Adipocyte (in vitro differentiated cells): ENCODE data around the gene PLXNA4.

Experiments
- DNase-seq: peaks from one replicate; pipeline ENCODE4 v3.0.0-alpha.2; 2015; ENCODE audit warnings: low read depth
- H3K27me3 ChIP-seq: replicated peaks from 2 replicates; pipeline ENCODE4 v1.7.0; 2013; ENCODE audit warnings: mild to moderate bottlenecking, low read length, moderate library complexity; ENCODE audit not compliant: control insufficient read depth, insufficient read depth
- H3K36me3 ChIP-seq: 2 replicates; pipeline ENCODE4 v1.7.0; 2013; ENCODE audit warnings: low read length, mild to moderate bottlenecking, moderate library complexity; ENCODE audit not compliant: control insufficient read depth, insufficient read depth, severe bottlenecking
- H3K4me1 ChIP-seq: 2 replicates; pipeline ENCODE4 v1.7.0; 2013; ENCODE audit warnings: mild to moderate bottlenecking, low read length, moderate library complexity; ENCODE audit not compliant: control insufficient read depth, insufficient read depth
- H3K4me3 ChIP-seq: 2 replicates; pipeline ENCODE4 v1.7.0; 2013; ENCODE audit warnings: mild to moderate bottlenecking, low read length, moderate library complexity
- H3K9ac ChIP-seq: 2 replicates; pipeline ENCODE4 v1.7.0; 2013; ENCODE audit warnings: mild to moderate bottlenecking, low read length, moderate library complexity
- H3K9me3 ChIP-seq: 2 replicates; pipeline ENCODE4 v1.7.0; 2013; ENCODE audit warnings: mild to moderate bottlenecking, low read length, moderate library complexity; ENCODE audit not compliant: control insufficient read depth

PLXNA4 gene

GRCh38 chr7:132347123-132347522 is 229.1 kb downstream of the PLXNA4 start:
- DNase-seq, result no peak
- no peaks in the 10 kb centered on the region for H3K36me3 ChIP-seq
- no peaks in the 10 kb centered on the region for H3K27me3 ChIP-seq
- H3K9me3 ChIP-seq, result no peaks in the 10 kb centered on the region
- H3K4me1 ChIP-seq, result peaks cover 37% of the 10 kb centered on the region
- no peak overlapping the region for H3K9ac ChIP-seq
- no peak overlapping the region for H3K4me3 ChIP-seq

- Histone ChIP-seq H3K36me3 (no peaks in the 10 kb centered on the region), H3K4me1 (peaks cover 22% of the 10 kb centered on the region), H3K4me3 (no peak overlapping the region), H3K9me3 (no peaks in the 10 kb centered on the region), H3K9ac (no peak overlapping the region), H3K27me3 (no peaks in the 10 kb centered on the region)
- DNase-seq, result no peak
Observed at GRCh38 chr7:132345543-132346129, 230.6 kb downstream of the PLXNA4 start.

GRCh38 chr7:132345030-132345429 is 231.2 kb downstream of the PLXNA4 start:
- no peak for DNase-seq
- peaks cover 19% of the 10 kb centered on the region for H3K4me1 ChIP-seq
- H3K9ac ChIP-seq, result no peak overlapping the region
- H3K4me3 ChIP-seq, result no peak overlapping the region
- H3K9me3 ChIP-seq, result no peaks in the 10 kb centered on the region
- H3K36me3 ChIP-seq, result no peaks in the 10 kb centered on the region
- H3K27me3 ChIP-seq, result no peaks in the 10 kb centered on the region

- Histone ChIP-seq H3K4me3 (no peak overlapping the region), H3K9ac (no peak overlapping the region), H3K36me3 (no peaks in the 10 kb centered on the region), H3K4me1 (peaks cover 21% of the 10 kb centered on the region), H3K27me3 (no peaks in the 10 kb centered on the region), H3K9me3 (no peaks in the 10 kb centered on the region)
- DNase-seq, result no peak
Observed at GRCh38 chr7:132343199-132343598, 233.1 kb downstream of the PLXNA4 start.

- Histone ChIP-seq H3K9ac (no peak overlapping the region), H3K4me3 (no peak overlapping the region), H3K9me3 (no peaks in the 10 kb centered on the region), H3K36me3 (no peaks in the 10 kb centered on the region), H3K27me3 (no peaks in the 10 kb centered on the region), H3K4me1 (peaks cover 24% of the 10 kb centered on the region)
- DNase-seq, result no peak
Observed at GRCh38 chr7:132337450-132338080, 238.7 kb downstream of the PLXNA4 start.

- Histone ChIP-seq H3K27me3 (no peaks in the 10 kb centered on the region), H3K9ac (no peak overlapping the region), H3K9me3 (no peaks in the 10 kb centered on the region), H3K4me3 (no peak overlapping the region), H3K36me3 (no peaks in the 10 kb centered on the region), H3K4me1 (peaks cover 24% of the 10 kb centered on the region)
- DNase-seq, result no peak
Observed at GRCh38 chr7:132336797-132337196, 239.5 kb downstream of the PLXNA4 start.

- Histone ChIP-seq H3K9me3 (no peaks in the 10 kb centered on the region), H3K36me3 (no peaks in the 10 kb centered on the region), H3K27me3 (no peaks in the 10 kb centered on the region), H3K9ac (no peak overlapping the region), H3K4me3 (no peak overlapping the region), H3K4me1 (peaks cover 23% of the 10 kb centered on the region)
- DNase-seq, result no peak
Observed at GRCh38 chr7:132333301-132333700, 243.0 kb downstream of the PLXNA4 start.

- Histone ChIP-seq H3K36me3 (no peaks in the 10 kb centered on the region), H3K4me3 (no peak overlapping the region), H3K4me1 (no peaks in the 10 kb centered on the region), H3K27me3 (no peaks in the 10 kb centered on the region), H3K9ac (no peak overlapping the region), H3K9me3 (no peaks in the 10 kb centered on the region)
- DNase-seq, result no peak
Observed at GRCh38 chr7:132328760-132329159, 247.5 kb downstream of the PLXNA4 start.

GRCh38 chr7:132328047-132328620 is 248.1 kb downstream of the PLXNA4 start:
- Histone ChIP-seq H3K27me3 (no peaks in the 10 kb centered on the region), H3K4me3 (no peak overlapping the region), H3K4me1 (peaks cover 4% of the 10 kb centered on the region), H3K36me3 (no peaks in the 10 kb centered on the region), H3K9ac (no peak overlapping the region), H3K9me3 (no peaks in the 10 kb centered on the region)
- no peak for DNase-seq

GRCh38 chr7:132326878-132327589 is 249.2 kb downstream of the PLXNA4 start:
- no peak for DNase-seq
- Histone ChIP-seq H3K36me3 (no peaks in the 10 kb centered on the region), H3K9me3 (no peaks in the 10 kb centered on the region), H3K27me3 (no peaks in the 10 kb centered on the region), H3K9ac (no peak overlapping the region), H3K4me3 (no peak overlapping the region), H3K4me1 (peaks cover 4% of the 10 kb centered on the region)

GRCh38 chr7:132322970-132323369 is 253.3 kb downstream of the PLXNA4 start:
- H3K36me3 ChIP-seq, result no peaks in the 10 kb centered on the region
- H3K27me3 ChIP-seq, result no peaks in the 10 kb centered on the region
- DNase-seq, result no peak
- no peaks in the 10 kb centered on the region for H3K9me3 ChIP-seq
- H3K4me3 ChIP-seq, result no peak overlapping the region
- H3K4me1 ChIP-seq, result peaks cover 17% of the 10 kb centered on the region
- no peak overlapping the region for H3K9ac ChIP-seq
